GM19463 (cell line): Measurements from ENCODE around the gene PPP1R18.
"Not testable (repeated sequence)": the region's sequence is repeated elsewhere in the genome, so short reads cannot be mapped to it uniquely, and the experiment has no call there.

Experiments
- ATAC-seq: cut with Tn5 transposase; IDR thresholded peaks from one replicate; pipeline ENCODE4 v1.9.1; 2021; ENCODE audit warnings: mild to moderate bottlenecking, moderate library complexity; ENCODE audit not compliant: unreplicated experiment

The PPP1R18 gene

DNA sequence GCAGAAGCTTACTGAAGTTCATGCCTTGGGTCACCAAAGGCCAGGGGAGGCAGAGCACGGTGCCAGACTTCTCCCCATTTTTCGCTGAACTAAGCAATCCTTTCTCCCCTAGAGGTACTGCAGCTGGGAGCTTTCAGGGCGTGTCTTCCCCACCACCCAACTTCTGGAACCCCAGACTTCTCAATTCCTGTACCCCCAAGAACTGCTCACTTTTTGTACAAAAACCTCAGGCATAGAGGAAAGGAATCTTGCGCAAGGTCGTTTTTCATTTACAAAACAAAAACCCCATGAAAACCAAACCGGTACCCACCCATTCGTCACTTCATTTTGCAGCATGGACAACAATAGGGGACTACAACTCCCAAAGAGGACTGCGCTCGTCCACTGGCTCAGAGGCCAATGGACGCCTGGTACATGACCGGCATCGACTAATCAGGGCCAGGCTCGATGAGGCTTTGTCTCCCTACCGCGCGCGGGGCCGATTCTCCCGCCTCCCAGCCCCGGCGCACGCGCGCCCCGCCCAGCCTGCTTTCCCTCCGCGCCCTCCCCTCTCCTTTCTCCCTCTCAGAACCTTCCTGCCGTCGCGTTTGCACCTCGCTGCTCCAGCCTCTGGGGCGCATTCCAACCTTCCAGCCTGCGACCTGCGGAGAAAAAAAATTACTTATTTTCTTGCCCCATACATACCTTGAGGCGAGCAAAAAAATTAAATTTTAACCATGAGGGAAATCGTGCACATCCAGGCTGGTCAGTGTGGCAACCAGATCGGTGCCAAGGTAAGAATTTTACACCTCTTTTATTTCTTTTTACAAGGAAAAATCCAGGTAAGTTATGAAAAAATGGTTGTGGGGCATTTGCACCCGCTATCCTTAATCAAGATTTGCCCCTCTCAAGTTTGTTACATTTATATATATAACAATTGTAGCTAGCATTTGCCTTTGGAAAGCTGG is 33.6 kb upstream of the PPP1R18 start, which contains the start of gene TUBB:
Gene TUBB, plus strand, starts transcription at position 562 of the 947 bp plus-strand sequence. Its CDS starts 155 bp downstream, at position 717.
- peak; percentile 42 for ATAC-seq

DNA sequence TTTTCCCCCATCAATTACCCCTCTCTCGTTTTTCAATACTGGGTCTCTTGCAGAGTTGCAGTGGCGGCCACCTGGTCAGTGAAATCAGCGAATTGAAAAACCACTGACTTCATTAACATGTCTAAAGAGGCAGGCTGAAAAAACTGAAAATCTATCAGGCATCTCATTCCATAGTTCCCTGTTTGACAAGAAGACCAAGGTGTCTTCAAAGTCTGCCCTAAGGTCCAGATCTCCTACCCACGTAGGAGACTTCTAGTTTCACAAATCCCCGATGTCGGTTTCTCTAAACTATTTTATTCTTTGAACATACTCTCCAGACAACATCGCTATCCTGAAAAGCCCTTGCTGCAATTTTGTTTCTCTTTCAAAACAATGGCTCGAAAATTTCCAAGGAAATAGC is 32.9 kb upstream of the PPP1R18 start:
- ATAC-seq: no peak

DNA sequence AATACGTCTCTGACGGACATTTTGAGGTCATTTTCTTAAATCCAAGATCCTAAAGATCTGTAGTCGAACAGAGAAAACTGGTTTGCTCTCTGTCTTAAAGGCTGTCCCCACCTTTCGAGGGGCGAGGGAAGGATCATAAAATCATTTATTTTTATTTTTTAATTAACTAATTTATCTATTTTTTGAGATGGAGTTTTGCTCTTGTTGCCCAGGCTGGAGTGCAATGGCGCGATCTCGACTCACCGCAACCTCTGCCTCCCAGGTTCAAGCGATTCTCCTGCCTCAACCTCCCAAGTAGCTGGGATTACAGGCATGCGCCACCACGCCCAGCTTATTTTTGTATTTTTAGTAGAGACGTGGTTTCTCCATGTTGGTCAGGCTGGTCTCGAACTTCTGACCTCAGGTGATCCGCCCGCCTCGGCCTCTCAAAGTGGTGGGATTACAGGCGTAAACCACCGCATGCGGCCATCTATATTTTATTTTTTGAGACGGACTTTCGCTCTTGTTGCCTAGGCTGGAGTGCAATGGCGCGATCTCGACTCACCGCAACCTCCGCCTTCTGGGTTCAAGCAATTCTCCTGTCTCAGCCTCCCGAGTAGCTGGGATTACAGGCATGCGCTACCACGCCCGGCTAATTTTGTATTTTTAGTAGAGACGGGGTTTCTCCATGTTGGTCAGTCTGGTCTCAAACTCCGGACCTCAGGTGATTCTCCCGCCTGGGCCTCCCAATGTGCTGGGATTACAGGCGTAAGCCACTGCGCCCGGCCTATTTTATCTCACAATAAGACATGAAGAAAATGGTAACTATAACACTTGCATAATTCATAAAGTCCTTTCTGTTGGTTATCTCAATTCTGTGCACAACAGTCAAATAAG is 31.6 kb upstream of the PPP1R18 start:
- not testable (repeated sequence) for ATAC-seq

DNA sequence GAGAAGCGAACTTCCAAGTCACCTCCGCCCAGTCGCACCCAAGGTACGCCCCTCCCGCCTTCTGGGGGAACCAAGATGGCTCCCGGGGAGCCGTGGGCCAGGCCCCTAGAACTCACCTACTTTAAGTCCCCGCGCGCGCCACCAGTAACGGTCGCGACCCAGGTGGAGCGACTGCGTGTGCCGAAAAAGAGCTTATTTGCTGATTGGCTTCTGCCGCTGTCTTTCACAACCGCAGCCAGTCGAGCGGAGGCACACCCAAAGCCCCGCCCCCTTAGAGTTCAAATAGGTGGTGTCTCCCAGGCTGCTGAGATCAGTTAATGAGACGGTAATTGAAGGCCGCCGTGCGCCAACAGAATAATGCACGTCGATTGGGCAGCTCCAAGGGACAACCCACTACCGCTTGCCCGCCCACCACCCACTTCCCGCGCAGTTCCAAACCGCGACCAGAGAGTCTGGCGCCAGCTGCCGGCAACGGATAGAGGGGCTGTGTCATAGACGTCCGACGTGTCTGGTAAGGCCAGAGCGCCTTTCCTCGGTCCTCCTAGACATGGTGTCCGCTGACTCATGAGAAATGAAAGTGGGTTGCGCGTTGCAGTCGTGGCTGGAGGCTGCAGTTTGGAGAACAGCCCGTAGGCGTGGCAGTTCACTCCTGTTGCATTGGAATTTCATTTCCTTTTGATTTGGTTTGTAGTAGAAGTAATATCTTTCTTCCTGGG is 30.8 kb upstream of the PPP1R18 start, which contains the start of gene MDC1:
Gene MDC1, minus strand, starts transcription at position 153 of the 716 bp plus-strand sequence. CDS start 2,106 bp downstream, outside the sequence.
- peak; percentile 65 for ATAC-seq

DNA sequence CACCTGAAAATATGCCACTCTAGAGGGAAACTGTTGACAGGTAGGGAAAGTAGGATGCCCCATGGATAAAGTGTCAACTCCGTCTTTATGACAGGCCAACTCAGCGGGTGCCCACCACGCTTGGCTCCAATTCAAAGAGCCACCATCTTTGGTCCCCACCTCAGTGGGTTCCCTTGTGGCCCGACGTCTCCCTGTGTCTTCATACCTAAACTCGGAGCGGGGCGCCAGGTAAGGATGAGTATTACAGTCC is 30.4 kb upstream of the PPP1R18 start:
- no peak for ATAC-seq

DNA sequence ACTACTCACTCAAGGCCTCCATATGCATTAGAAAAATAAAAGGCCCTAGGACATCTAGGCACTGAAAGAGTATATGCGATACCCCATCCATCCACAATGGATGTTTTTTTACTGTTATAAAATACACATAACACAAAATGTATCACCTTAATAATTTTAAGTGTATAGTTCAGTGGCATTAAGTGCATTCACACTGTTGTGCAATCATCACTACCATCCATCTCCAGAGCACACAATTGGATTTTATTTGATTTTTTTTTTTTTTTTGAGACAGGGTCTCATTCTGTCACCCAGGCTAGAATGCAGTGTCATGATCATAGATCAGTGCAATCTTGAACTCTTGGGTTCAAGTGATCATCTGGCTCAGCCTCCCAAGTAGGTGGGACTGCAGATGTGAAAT is 27.8 kb upstream of the PPP1R18 start:
- ATAC-seq: no peak

DNA sequence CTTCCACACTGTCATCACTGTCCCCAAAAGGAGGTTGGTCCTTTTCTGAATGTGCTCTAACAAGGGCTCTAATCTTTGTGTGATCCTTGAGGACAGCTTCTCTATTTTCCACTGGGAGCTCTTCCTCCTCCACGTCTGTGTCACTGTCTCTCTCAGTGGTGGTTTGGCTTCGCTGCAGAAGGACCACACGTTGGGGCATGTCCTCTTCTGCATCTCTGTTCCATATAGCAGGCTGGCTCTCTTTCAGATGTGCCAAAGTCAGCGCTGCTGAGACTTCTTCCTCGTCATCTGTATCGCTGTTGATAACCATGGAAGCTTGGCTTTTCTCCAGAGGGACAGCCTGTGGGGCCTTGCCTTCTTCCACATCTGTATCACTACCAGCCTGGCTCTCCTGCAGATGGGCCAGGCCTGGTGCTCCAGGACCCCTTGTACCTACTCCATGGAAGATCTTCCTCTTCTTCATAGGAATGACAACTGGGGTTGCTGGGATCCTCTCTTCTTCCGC is 26.0 kb upstream of the PPP1R18 start:
- ATAC-seq: no peak

DNA sequence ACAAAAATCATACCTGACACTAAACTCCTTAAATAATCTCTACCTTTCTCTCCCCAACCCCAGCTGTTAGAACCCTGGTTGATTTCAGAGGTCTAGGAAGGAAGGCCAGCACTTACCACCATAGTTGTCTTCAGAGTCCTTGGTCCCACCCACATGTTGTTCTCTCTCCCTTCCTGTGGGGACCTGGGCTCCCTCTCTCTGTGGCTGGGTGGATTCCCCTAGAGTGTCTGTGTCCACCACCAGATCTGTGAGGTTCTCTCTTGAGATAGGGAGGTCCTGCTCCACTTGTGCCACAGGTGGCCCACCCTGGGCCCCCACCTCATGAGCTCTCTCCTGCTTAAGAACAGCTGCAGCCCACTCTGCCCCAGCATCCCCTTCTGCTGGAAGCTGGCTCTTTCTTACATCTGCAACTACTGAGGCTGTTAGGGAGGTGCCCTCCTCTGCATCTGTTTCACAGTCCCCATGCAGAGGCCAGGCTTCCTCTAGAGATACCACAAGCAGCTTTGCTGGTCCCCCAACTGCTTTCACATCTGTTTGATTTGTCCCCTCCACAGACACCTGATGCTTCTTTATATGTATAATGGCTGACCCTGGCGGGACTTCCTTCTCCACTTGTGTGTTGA is 25.4 kb upstream of the PPP1R18 start:
- ATAC-seq: no peak

DNA sequence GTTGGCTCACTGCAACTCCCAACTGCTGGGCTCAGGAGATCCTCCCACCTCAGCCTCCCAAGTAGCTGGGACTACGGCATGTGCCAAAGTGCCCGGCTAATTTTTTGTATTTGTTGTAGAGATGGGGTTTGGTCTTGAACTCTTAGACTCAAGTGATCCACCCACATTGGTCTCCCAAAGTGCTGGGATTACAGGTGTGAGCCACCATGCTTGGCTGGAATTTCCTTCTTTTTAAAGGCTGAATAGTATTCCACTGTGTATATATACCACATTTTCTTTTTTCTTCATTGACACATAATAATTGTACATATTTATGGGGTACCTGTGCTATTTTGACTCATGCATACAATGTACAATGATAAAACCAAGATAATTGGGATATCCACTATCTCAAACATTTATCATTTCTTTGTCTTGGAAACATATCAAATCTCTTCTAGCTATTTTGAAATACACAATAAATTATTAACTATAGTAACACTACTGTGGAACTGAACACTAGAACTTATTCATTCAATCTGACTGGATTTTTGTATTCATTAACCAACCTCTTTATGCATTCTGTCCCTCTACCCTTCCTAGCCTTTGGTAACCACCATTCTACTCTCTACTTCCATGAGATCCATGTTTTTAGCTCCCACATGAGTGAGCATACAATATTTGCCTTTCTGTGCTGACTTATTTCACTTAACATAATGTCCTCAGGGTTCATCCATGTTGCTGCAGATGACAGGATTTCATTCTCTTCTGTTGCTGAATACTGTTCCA is 22.8 kb upstream of the PPP1R18 start:
- no peak for ATAC-seq

DNA sequence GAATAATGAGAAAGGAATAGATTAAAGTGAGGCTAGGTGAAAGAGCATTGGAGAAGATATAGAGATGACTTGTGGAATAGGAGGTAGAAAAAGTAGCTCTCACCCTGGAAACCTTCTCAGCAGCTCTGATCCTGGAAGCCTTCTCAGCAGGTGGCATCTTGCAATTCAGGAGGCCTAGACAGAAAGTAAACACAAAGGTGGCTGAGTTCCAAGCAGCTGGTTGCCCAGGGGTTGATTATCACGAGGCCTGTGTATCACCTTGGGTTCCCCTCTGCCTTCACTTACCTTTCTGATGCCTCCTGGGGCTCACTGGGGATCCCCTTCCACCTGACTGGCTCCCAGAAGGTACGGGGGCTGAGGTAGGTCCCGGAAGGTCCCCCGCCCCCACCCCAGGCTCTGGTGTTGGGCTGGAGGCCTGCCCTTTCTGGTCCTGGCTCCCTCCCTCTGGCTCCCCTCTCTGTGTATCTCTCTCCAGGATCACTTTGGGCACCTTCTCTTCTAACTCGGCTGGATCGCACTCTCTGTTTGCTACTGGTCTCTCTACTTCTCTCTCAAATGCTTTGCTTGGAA is 20.9 kb upstream of the PPP1R18 start:
- no peak for ATAC-seq

DNA sequence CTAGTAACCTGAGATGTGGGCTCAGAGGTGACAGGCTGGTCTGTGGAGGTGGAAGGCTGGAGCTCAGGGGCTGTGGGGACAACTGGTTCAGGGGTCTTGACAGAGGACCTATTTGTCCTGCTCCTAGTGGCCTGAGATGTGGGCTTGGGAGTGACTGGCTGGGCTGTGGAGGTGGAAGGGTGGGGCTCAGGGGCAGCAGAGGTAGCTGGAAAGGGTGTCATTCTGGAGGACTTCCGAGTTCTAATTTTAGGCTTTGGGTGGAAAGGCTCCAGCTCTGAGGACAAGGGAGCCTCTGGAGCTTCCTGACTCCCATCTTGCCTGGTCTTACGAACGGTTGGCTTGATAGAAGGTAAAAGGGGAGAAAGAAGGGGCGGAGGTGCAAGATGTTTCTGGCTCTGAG is 19.2 kb upstream of the PPP1R18 start:
- ATAC-seq: no peak

DNA sequence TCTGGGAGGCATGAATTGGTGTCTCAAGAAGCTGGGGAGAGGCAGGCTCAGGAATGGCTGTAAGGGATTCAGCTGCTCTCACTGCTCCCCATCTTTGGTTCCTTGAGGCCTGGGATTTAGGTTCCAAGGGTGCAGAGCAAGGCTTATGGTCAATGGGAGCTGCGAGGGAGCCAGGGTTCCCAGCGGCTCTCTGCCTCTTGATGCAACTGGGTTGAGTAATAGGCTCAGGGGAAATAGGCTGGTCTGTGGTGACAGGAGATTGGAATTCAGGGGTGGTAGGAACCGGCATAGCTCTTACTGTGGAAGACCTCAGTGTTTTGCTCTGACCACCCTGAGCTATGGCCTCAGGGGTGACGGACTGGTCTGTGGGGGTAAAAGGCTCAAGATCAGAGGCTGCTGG is 17.4 kb upstream of the PPP1R18 start:
- ATAC-seq: no peak

DNA sequence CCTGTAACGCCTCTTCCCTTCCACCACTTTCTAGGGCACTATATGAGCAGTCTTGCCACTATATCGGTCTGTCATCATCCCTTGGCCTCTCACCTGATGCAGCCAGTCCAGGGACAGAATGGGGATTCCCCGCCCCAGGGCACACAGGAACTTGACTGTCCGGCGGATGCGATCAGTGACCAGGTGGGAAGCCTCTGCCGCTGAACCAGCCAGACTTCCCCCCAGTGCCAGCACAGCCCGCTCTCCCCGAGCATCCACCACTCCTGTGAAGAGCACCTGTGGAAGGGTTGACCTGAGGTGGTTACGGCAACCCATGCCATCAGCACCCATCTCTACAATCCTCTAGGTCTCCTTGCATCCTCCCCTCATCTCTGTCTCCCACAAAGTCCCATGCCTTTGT is 16.6 kb upstream of the PPP1R18 start:
- ATAC-seq: no peak

DNA sequence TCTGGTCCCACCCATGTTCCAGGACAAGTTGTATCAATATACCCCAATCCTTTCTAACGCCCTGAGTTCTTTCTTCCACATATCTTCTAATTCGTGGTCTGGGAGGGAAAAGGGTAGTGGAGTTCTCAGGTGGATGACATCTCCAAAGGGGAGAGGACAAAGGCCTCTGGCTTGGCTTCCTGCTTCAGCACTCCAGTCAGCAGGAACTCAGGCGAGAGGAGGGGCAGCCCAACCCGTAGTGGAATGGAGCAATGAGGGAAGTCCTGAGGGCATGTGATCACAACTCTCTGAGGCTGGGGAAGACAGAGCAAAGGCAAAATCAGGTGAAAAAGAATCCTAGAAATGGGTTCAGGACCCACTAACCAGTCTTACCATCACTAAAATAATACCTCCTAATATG is 13.9 kb upstream of the PPP1R18 start:
- ATAC-seq: no peak

DNA sequence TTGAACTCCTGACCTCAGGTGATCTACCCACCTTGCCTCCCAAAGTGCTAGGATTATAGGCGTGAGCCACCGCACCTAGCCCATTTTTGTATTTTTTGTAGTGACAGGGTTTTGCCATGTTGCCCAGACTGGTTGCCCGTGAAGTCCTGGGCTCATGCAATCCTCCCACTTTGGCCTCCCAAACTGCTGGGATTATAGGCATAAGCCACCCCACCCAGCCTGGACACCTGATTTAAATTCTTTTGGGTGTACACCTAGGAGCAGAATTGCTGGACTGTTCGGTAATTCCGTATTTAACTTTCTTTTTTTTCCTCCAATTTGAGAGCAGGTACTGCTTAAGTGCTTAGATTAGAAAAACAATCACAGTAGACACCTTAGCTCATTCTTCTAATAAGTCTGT is 10.0 kb upstream of the PPP1R18 start:
- no peak for ATAC-seq

DNA sequence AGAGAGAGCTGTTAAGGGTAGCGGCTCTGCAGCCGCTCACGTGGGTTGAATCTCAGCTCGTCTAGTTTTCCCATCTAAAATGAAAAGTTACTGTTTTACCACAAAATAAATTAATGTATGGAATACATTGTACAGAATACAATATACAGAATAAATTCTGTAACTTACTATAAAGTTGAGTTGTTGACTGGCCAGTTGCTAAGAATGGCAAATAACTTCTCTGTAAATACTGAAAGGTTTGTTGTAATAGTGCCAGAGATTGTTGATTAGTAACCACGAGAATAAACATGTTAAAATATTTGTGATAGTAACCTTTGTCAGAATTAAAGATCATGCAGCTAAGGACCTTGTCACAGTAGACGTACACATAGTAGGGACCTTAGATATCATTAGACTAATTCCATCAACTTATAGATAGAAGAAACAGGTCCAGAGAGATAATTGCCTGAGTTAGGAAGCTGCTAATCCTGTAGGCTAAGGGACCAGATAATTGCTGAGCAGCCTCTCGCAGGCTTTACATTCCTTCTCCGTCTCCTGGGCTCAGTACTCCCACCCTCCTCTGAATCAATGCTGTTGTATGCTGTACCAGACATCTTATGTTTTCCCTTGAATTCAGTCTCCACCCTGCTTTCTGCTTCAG is 4.9 kb upstream of the PPP1R18 start:
- no peak for ATAC-seq

DNA sequence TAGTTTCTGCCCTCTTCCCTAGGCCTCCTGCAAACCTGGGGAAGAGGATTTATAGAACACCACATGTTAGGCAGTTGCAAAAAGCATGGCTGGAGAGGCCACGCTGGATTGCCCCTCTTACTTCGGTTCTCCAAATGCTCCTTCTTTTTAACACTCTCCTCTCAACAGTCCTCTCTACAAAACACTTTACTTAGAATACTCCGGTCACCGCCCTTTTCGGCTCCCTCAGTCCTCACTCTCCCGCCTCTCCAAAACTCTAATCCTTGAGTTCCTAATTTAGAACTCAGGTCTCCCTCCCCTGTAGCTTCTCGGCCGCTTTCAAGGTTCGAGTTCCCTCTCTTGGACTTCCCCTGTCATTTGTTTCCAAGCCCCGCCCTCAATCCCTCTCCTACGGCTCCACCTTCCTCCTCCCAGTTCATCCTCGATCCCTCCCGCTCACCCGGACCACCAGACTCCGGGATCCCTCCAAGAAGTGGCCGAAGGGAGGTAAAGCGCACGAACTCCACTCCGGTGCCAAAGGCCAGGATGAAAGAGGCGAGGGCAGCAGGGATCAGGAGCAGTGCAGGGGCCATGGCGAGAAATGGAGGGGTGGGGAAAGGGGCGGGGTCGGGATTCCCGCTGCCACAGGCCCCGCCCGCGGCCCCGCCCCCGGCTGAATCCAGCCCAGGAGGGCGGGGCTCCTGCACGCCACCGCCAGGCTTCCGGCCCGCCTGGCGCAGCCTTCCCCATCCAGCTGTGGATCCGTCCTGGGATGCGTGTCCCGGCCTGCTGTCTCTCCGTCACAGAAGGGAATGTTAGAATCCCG is 4.2 kb upstream of the PPP1R18 start, which contains the start of gene NRM:
Gene NRM, minus strand, starts transcription at position 582 of the 805 bp plus-strand sequence. Its CDS starts 10 bp downstream, at position 572.
- ATAC-seq: peak; percentile 29

DNA sequence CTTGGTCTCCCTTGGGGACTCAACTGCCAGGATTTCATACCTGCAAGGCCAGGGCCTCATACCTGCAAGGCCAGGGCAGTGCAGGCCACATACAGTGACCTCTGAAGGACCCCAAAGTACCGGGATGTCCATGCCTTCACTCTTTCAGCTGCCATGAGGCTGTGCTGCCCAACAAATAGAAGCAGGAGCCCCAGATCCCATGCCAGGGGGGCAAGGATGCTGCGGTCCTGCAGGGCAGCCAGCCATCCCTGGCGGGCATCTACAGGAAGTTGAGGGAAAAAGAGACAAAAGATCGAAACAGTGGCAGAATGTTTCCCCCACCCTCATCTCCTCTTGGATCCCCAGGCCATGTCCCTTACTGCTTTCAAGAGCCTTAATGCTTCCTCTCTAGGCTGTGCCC is 3.5 kb upstream of the PPP1R18 start:
- no peak for ATAC-seq
